SK-N-SH treated with all-trans-retinoic acid at 6 μM for 48 hours (cell line): Measurements from ENCODE around the gene BCKDHA.

Source experiments
- ARNTL ChIP-seq: fragments of 450-650 bp; formaldehyde crosslinking; IDR thresholded peaks from 2 replicates; pipeline ENCODE4 v1.5.0; 2020; ENCODE audit warnings: low read depth, mild to moderate bottlenecking, moderate library complexity, borderline replicate concordance
- BACH2 ChIP-seq: fragments of 250-450 bp; sonication (Bioruptor Pico); IDR thresholded peaks from 2 replicates; pipeline ENCODE4 v1.9.0; 2021; ENCODE audit warnings: mild to moderate bottlenecking, borderline replicate concordance
- ESRRG ChIP-seq: fragments of 250-450 bp; sonication (Bioruptor Pico); IDR thresholded peaks from 2 replicates; pipeline ENCODE4 v1.6.1; 2021; ENCODE audit warnings: mild to moderate bottlenecking
- GLIS3 ChIP-seq: fragments of 250-450 bp; sonication (Bioruptor Pico); IDR thresholded peaks from 2 replicates; pipeline ENCODE4 v1.5.0; 2020; ENCODE audit warnings: mild to moderate bottlenecking, moderate library complexity
- ISL1 ChIP-seq: fragments of 250-450 bp; sonication (Bioruptor Pico); IDR thresholded peaks from 2 replicates; pipeline ENCODE4 v2.1.2; 2022; ENCODE audit warnings: mild to moderate bottlenecking, moderate library complexity
- RARB ChIP-seq: fragments of 250-450 bp; sonication (Bioruptor Pico); IDR thresholded peaks from 2 replicates; pipeline ENCODE4 v1.8.0; 2021; ENCODE audit warnings: mild to moderate bottlenecking, moderate library complexity
- TCF4 ChIP-seq: fragments of 250-450 bp; sonication (Bioruptor Pico); IDR thresholded peaks from 2 replicates; pipeline ENCODE4 v1.8.0; 2021; ENCODE audit warnings: mild to moderate bottlenecking, moderate library complexity, borderline replicate concordance
- TOX ChIP-seq: fragments of 250-450 bp; sonication (Bioruptor Pico); IDR thresholded peaks from 2 replicates; pipeline ENCODE4 v1.8.0; 2021; ENCODE audit warnings: mild to moderate bottlenecking, moderate library complexity, borderline replicate concordance
- ZFP3 ChIP-seq: fragments of 250-450 bp; sonication (Bioruptor Pico); IDR thresholded peaks from 2 replicates; pipeline ENCODE4 v1.5.0; 2020; ENCODE audit warnings: mild to moderate bottlenecking, moderate library complexity
- ZFP30 ChIP-seq: fragments of 450-650 bp; formaldehyde crosslinking; IDR thresholded peaks from 2 replicates; pipeline ENCODE4 v1.5.0; 2022; ENCODE audit warnings: mild to moderate bottlenecking, moderate library complexity
- ZNF8 ChIP-seq: fragments of 450-650 bp; formaldehyde crosslinking; IDR thresholded peaks from 2 replicates; pipeline ENCODE4 v1.5.0; 2020; ENCODE audit warnings: mild to moderate bottlenecking, moderate library complexity
- TF ChIP-seq, protein P1 (sequence below): fragments of 250-450 bp; sonication (Bioruptor Pico); IDR thresholded peaks from 2 replicates; pipeline ENCODE4 v1.5.1; 2021; ENCODE audit warnings: mild to moderate bottlenecking, moderate library complexity
- TF ChIP-seq, protein P2 (sequence below): fragments of 250-450 bp; sonication (Bioruptor Pico); IDR thresholded peaks from 2 replicates; pipeline ENCODE4 v1.8.0; 2020; ENCODE audit warnings: mild to moderate bottlenecking, moderate library complexity, borderline replicate concordance

DNA sequence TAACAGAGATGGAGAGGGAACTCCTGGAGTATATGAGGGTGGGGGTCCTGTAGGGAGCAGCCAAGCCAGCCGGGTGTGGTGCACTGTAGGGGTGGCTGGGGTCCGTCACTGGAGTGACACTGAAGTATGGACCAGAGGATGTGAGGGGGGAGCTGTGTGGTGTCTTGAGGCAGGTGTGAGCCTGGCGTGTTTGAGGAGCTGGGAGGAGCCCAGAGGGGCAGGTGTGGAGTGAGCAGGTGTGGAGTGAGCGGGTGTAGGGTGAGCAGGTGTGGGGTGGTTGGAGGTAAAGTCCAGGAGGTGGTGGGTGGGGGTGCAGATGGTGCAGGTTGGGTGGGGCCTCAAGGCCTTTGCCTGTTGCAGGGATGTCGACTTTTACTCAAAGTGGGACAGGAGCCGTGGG is 23.7 kb downstream of the BCKDHA start:
- TF ChIP-seq, protein P1, sequence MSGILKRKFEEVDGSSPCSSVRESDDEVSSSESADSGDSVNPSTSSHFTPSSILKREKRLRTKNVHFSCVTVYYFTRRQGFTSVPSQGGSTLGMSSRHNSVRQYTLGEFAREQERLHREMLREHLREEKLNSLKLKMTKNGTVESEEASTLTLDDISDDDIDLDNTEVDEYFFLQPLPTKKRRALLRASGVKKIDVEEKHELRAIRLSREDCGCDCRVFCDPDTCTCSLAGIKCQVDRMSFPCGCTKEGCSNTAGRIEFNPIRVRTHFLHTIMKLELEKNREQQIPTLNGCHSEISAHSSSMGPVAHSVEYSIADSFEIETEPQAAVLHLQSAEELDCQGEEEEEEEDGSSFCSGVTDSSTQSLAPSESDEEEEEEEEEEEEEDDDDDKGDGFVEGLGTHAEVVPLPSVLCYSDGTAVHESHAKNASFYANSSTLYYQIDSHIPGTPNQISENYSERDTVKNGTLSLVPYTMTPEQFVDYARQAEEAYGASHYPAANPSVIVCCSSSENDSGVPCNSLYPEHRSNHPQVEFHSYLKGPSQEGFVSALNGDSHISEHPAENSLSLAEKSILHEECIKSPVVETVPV (CRISPR knock-in tag), result no peak
- TF ChIP-seq TOX (CRISPR knock-in tag), result no peak
- TF ChIP-seq TCF4 (CRISPR knock-in tag), result no peak
- TF ChIP-seq, protein P2, sequence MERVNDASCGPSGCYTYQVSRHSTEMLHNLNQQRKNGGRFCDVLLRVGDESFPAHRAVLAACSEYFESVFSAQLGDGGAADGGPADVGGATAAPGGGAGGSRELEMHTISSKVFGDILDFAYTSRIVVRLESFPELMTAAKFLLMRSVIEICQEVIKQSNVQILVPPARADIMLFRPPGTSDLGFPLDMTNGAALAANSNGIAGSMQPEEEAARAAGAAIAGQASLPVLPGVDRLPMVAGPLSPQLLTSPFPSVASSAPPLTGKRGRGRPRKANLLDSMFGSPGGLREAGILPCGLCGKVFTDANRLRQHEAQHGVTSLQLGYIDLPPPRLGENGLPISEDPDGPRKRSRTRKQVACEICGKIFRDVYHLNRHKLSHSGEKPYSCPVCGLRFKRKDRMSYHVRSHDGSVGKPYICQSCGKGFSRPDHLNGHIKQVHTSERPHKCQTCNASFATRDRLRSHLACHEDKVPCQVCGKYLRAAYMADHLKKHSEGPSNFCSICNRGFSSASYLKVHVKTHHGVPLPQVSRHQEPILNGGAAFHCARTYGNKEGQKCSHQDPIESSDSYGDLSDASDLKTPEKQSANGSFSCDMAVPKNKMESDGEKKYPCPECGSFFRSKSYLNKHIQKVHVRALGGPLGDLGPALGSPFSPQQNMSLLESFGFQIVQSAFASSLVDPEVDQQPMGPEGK, result no peak
- no peak for TF ChIP-seq ZFP30
- TF ChIP-seq ISL1 (CRISPR knock-in tag), result no peak
- TF ChIP-seq BACH2 (CRISPR knock-in tag), result no peak
- no peak for TF ChIP-seq ZFP3 (CRISPR knock-in tag)
- no peak for TF ChIP-seq ARNTL
- no peak for TF ChIP-seq GLIS3 (CRISPR knock-in tag)
- no peak for TF ChIP-seq ZNF8 (CRISPR knock-in tag)
- TF ChIP-seq ESRRG (CRISPR knock-in tag), result no peak
- TF ChIP-seq RARB (CRISPR knock-in tag), result no peak
